Measurements from ENCODE around the gene SARDH.

The SARDH gene

DNA sequence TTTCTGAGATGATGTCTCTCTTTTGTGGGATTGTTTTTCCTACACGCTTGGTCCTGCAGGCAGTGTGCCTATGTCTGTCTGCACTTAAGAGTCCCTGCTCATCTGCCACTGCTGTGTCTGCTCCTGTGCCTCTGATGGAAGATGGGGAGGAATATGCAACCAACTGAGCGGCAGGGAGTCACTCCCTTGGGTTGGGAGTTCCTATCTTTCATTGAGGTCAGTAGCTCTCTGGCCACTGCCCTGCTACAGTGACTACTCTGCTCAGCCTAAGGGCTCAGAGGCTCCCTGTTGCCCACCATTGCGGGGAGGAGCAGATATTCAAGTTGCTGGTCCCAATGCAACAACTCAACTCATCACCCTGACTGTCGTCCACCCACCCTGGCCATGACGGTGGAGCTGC, 115.6 kb downstream of the SARDH start:
- TF ChIP-seq CTCF (IDR thresholded peaks at IDR 0.05; ENCODE audit: insufficient read depth, low read depth, low read length, missing control alignments), result no peak
- DNase-seq (ENCODE audit: low read depth), result no peak
- H3K4me3 ChIP-seq (ENCODE audit: low read depth, low read length), result no peak overlapping the region

DNA sequence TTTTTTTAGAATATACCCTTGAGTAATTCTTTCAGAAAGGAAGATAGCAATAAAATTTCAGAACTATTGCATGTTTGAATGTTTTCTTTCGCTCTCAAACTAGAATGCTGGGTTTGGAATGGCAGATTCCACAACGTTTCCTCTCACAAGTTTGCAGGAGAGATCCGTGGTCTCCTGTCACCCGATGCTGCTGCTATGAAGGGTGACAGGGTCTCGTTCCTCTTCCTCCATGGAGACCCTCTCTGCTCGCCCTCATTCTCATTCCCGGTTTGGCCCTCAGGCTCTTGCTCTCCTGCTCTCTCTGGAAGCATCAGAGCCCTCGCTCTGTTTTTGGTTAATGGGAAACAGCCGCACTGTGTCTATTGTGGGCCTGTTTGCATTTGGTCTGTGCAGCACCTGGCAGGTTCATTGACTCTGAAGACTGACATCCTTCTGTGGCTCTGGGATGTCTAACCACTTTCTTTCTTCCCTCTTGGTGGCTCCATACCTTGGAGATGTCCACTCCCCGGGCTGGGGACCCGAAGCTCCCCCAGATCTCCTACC, 116.4 kb downstream of the SARDH start:
- no peak for TF ChIP-seq CTCF (IDR thresholded peaks at IDR 0.05; ENCODE audit: insufficient read depth, low read depth, low read length, missing control alignments)
- H3K4me3 ChIP-seq (ENCODE audit: low read depth, low read length), result no peak overlapping the region
- DNase-seq (ENCODE audit: low read depth), result no peak

GRCh38 chr9:133619791-133620190, 118.4 kb downstream of the SARDH start:
- peak; percentile 19 for DNase-seq (ENCODE audit: low read depth)
- TF ChIP-seq CTCF (IDR thresholded peaks at IDR 0.05; ENCODE audit: insufficient read depth, low read depth, low read length, missing control alignments), result no peak
- H3K4me3 ChIP-seq (ENCODE audit: low read depth, low read length), result no peak overlapping the region

DNA sequence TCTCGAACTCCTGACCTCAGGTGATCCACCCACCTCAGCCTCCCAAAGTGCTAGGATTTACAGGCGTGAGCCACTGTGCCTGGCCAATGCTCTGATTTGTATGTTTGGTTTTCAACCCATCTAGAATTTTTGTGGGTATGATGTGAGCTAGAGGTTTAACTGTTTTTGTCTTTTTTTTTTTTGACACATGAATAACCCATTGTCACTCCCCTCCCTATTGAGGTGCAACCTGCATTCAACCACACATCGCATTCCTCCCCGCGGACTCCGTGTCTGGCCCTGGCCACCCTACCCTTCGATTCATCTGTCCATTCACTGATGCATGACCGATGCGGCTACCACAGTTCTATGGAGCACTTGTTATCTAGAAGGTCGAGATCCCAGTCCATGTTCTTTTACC, 119.4 kb downstream of the SARDH start:
- H3K4me3 ChIP-seq (ENCODE audit: low read depth, low read length), result no peak overlapping the region
- TF ChIP-seq CTCF (IDR thresholded peaks at IDR 0.05; ENCODE audit: insufficient read depth, low read depth, low read length, missing control alignments), result no peak
- DNase-seq (ENCODE audit: low read depth), result no peak

- DNase-seq (ENCODE audit: low read depth), result no peak
- TF ChIP-seq CTCF (IDR thresholded peaks at IDR 0.05; ENCODE audit: insufficient read depth, low read depth, low read length, missing control alignments), result no peak
- H3K4me3 ChIP-seq (ENCODE audit: low read depth, low read length), result no peak overlapping the region
Measured at GRCh38 chr9:133616643-133617405, 121.3 kb downstream of the SARDH start.

DNA sequence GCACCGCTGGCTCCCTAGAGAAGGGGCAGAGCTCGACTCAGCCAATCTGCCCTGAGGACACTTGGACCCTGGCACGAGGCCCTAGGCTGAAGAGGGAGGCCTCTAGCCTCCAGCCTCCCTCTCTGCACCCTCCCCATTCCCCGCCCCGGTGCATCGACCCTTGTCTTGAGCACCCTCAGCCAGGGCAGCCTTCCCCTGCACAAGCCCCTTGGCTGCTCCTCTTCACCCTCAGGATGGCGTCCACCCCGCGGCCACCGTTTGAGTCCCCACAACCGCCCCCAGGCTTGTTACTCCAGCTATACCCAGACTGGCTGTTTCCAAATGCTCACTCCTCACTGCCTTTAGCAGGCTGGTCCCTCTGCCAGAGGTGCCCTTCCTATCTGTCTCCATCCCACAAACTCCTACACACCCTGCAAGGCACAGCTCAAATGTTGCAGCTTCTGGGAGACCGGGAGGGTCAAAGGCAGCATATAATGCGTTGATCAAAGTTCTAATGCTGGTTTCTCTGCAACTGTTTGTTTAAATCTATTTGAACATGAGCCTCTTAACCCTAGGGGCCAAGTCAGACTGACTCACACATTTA, 122.5 kb downstream of the SARDH start:
- TF ChIP-seq CTCF (IDR thresholded peaks at IDR 0.05; ENCODE audit: insufficient read depth, low read depth, low read length, missing control alignments), result no peak
- no peak overlapping the region for H3K4me3 ChIP-seq (ENCODE audit: low read depth, low read length)
- DNase-seq (ENCODE audit: low read depth), result no peak

Data from GM12865 (cell line).